Suppressor macrophage treated with lipopolysaccharide for 4 hours (primary cell): ENCODE measurements around the gene MELTF.

Source experiments
- DNase-seq: peaks from one replicate; pipeline ENCODE4 v3.0.0-alpha.2; 2020

Gene MELTF

DNA sequence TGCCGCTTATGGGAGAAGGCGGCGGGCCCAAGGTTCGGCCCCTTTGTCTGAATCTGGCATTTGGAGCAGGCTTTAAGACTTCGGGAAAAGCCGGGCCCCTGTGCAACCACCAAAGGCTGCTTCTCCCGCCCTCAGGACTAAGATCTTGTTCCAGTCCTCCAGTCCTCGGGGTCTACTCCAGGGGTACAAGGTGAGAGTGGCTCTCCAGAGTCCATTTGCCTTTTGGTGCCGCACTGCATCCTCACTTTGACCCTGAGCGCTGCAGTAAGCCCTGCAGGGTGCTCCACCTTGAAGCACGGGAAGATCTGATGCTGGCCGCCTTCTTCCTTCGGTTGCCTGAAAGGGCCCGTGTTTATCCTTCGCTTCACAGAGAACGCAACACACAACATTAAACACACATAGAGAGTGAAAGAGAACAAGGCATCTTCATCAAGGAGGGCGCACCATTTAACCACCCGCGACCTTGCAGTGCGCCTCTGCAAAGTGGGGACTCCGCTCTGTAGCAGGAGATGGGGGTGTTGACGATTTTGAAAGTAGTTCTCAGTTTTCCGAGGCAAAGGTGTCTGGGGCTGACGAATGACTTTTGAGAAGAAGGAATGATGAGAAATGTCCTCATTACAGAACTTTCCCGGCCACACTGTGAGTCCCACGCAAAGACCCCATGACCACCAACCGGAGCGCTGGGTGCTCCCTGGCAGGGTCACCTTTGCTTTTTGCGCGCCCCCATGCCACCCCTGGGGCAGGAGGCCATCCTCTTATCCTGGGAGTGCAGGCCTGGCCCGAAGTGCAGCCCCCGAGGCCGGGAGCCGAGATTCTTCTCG is 62.0 kb downstream of the MELTF start:
- DNase-seq = no peak

DNA sequence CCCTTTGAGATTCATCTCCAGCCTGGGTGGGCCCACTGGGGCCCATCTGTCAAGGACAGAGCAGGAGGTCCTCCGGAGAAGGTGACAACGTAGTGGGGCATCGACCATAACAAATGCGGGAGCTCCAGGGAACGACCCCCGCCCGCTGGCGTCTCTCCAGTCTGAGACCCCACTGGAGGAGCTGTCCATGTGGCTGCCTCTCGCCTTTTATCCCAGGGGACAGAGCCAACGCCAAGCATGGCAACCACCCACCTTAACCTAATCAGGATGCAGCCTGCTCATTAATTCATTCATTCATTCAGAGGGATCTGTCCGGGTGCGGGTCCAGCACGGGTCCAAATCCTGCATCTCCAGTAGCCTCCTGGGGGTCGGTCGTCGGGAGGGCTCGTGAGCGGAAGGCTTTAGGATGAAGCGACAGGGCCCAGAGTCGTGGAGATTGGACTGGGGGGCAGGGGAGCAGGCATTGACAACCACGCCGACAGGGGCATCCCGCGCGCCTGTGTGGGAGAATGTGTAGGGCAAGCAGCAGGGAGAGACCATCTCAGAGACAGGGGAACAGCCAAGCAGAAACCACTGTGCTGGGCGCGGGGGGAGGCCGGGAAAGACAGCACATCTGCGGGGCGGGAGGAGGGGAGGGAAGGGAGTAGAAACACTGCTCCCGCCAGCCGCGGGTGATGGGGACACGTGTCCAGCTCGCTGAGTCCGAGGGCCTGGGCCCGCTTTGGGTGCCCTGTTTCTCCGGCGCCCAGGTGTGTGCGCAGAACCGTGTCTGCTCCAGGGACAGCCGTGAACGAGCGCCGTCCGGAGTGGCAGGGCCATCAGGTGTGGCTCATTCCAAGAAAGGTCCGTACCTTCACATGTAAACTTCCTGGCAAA is 62.9 kb downstream of the MELTF start:
- no peak for DNase-seq

DNA sequence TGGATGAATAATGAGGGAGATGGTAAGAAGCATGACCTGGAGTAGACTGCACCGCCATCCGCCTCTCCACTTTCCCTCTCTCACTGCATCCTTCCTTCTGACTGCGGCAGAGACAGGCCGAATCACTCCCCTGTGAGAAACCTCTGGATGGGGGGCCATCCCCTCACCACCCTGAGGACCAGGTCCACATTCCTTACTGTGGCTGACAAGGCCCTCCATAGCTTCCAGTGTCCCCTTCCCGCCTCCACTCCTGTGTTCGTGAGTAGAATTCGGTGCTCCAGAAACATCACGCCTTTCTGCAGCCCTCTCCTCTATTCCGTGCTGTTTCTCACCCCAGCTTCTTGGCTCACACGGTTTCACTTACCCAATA is 63.8 kb downstream of the MELTF start:
- DNase-seq = no peak

DNA sequence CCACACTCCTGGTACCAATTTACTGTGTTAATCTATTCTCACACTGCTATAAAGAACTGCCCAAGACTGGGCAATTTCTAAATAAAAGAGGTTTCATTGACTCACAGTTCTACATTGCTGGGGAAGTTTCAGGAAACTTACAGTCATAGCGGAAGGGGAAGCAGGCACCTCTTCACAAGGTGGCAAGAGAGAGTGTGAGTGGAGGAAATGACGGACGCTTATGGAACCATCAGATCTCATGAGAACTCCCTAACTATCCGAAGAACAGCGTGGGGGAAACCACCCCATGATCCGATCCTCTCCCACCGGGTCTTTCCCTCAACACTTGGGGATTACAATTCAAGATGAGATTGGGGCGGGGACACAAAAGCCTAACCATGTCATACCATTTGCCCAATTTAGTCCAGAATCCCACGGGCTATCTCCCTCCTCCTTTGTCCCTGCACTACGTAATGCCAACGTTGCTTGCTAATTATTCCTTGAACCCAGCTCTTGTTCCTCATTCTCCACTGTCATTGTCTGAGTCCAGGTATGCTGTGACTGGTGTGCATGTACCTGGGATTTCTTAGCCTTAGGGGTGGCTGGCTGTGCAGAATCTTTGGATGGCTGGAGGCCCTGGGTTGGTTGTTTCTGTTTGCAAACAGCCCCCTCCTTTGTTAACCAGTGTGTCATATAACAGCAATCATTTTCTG is 64.4 kb downstream of the MELTF start:
- DNase-seq = no peak

- no peak for DNase-seq
Measured at GRCh38 chr3:196963631-196963953, 66.0 kb downstream of the MELTF start.

DNA sequence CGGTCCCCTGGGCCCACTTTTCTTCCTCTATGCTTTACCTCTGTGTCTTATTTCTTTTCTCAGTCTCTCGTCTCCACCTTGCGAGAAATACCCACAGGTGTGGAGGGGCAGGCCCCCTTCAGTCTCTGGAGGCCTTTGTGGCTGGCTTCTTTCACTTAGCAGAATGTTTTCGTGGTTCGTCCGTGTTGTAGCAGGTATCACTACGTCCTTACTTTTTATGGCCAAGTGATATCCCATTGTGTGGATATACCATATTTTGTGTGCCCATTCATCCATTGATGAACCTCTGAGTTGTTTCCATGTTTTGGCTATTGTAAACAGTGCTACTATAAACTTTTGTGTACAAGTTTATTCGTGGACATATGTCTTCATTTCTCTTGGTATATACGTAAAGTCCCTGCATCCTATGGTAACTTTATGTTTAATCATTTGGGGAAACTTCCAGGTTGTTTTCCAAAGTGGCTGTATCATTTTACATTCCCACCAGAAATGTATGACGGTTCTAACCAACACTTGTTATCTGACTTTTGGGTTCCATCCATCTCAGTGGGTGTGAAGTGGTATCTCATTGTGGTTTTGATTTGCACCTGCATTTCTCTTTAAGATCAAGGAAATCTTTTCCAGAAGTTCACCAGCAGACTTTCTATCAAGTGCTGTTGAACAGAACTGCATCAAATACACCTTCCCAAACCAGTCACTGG is 66.5 kb downstream of the MELTF start:
- no peak for DNase-seq

GRCh38 chr3:196962108-196962929 is 67.3 kb downstream of the MELTF start:
- no peak for DNase-seq

DNA sequence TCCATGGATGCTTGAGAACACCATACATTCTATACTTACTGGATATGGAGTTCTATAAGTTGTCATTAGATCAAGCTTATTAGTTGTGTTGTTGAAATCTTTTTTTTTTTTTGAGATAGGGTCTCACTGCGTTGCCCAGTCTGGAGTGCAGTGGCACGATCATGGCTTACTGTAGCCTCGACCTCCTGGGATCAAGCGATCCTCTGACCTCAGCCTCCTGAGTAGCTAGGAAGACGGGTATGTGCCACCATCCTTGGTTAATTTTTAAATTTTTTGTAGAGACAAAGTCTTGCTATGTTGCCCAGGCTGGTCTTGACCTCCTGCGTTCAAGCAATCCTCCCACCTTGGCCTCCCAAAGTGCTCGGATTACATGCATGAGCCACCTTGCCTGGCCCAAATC is 74.8 kb downstream of the MELTF start:
- DNase-seq = no peak
